Adipocyte (in vitro differentiated cells): Measurements from ENCODE around the gene CERS4.

Experiments used
- DNase-seq: peaks from one replicate; pipeline ENCODE4 v3.0.0-alpha.2; 2015; ENCODE audit warnings: low read depth
- H3K27me3 ChIP-seq: replicated peaks from 2 replicates; pipeline ENCODE4 v1.7.0; 2013; ENCODE audit warnings: mild to moderate bottlenecking, low read length, moderate library complexity; ENCODE audit not compliant: control insufficient read depth, insufficient read depth
- H3K36me3 ChIP-seq: 2 replicates; pipeline ENCODE4 v1.7.0; 2013; ENCODE audit warnings: low read length, mild to moderate bottlenecking, moderate library complexity; ENCODE audit not compliant: control insufficient read depth, insufficient read depth, severe bottlenecking
- H3K4me1 ChIP-seq: 2 replicates; pipeline ENCODE4 v1.7.0; 2013; ENCODE audit warnings: mild to moderate bottlenecking, low read length, moderate library complexity; ENCODE audit not compliant: control insufficient read depth, insufficient read depth
- H3K4me3 ChIP-seq: 2 replicates; pipeline ENCODE4 v1.7.0; 2013; ENCODE audit warnings: mild to moderate bottlenecking, low read length, moderate library complexity
- H3K9ac ChIP-seq: 2 replicates; pipeline ENCODE4 v1.7.0; 2013; ENCODE audit warnings: mild to moderate bottlenecking, low read length, moderate library complexity
- H3K9me3 ChIP-seq: 2 replicates; pipeline ENCODE4 v1.7.0; 2013; ENCODE audit warnings: mild to moderate bottlenecking, low read length, moderate library complexity; ENCODE audit not compliant: control insufficient read depth

Gene CERS4

DNA sequence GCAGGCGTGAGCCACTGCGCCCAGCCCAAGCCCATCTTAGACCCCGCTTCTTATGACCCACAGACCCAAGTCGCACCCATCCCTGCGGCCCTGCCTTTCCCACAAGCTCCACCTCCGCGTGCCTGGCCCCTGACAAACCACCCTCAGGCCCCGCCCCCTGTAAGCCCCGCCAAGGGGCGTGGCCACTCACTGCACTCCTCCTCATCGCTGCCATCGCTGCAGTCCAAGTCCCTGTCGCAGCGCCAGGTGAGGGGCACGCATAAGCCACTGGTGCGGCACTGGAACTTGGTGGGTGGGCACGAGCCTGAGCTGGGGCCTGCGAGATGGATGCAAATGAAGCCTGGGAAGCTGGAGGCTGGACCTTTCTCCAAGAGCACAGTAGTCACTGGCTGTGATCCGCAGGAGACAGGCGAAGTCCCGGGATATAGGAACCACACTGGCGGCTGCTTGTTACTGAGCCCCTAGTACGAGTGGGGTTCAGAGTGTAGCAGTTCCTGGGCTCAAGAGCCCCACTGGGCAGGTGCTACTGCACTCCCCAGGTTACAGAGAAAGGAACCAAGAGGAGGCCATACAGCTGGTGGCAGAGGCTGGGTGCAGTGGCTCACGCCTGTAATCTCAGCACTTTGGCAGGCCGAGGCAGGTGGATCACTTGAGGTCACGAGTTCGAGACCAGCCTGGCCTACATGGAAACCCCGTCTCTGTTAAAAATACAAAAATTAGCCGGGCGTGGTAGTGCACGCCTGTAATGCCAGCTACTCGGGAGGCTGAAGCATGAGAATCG lies 95.9 kb downstream of the CERS4 start:
- no peak for DNase-seq
- Histone ChIP-seq H3K9ac (no peak overlapping the region), H3K27me3 (no peaks in the 10 kb centered on the region), H3K4me1 (peaks cover 20% of the 10 kb centered on the region), H3K9me3 (no peaks in the 10 kb centered on the region), H3K4me3 (no peak overlapping the region), H3K36me3 (peaks cover 9% of the 10 kb centered on the region)

DNA sequence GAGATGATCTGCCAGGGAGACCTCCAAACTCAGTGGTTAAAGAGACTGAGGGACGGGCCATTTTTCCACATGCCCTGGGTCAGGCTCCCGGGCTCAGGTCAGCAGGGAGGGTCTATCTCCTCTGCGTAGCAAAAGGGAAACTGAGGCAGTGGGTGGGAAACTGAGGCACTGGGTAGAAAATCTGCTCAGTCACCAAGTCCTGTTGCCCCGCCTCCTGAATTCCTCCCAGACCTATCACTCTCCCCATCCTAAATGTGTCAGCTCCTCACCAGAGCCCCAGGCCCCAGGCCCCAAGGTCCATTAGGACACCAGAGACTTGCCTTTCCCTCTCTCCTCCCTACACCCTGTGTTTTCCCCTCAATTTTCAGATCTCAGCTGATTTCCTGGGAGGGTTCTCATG lies 96.6 kb downstream of the CERS4 start:
- Histone ChIP-seq H3K4me1 (peaks cover 20% of the 10 kb centered on the region), H3K36me3 (peaks cover 11% of the 10 kb centered on the region), H3K9me3 (no peaks in the 10 kb centered on the region), H3K4me3 (no peak overlapping the region), H3K9ac (no peak overlapping the region), H3K27me3 (no peaks in the 10 kb centered on the region)
- no peak for DNase-seq

DNA sequence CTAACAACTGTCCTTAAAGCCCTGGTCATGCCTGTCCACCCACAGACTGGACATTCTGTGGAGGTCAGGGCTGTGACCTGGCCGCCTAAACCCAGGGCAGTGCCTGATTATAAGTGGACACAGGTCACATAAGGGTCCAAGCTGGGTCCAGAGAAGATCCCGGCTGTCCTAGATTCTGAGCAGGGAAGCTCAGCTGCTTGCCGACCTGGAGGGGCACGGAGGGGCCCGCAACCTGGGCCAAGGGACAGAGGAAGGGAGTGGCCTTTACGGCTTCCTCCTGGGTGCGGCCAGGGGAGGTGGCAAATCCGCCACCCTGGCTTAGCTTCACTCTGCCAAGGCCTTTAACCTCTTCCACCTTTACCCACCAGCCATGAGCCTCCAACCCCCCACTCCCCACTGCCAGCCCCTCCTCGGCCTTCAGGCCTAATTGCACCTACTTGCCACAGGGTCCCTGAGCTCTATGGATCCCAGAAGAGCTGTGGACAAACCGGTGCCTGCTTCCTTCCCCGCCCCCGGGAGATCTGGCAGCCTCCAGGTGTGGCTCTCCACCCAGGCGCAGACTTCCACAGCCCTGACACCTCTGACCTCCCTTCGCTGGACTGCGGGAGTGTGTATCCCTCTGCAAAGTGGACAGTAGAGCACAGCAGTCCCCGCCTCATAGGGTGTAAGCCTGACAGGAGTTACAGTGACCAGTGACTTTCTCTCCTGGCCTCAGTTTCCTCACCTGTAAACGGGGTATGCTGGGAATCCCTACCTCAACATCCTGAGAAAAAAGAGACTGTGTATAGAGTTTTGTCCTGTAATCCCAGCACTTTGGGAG lies 97.3 kb downstream of the CERS4 start:
- Histone ChIP-seq H3K9me3 (no peaks in the 10 kb centered on the region), H3K9ac (no peak overlapping the region), H3K36me3 (peaks cover 17% of the 10 kb centered on the region), H3K4me1 (peaks cover 20% of the 10 kb centered on the region), H3K4me3 (no peak overlapping the region), H3K27me3 (no peaks in the 10 kb centered on the region)
- DNase-seq: no peak

DNA sequence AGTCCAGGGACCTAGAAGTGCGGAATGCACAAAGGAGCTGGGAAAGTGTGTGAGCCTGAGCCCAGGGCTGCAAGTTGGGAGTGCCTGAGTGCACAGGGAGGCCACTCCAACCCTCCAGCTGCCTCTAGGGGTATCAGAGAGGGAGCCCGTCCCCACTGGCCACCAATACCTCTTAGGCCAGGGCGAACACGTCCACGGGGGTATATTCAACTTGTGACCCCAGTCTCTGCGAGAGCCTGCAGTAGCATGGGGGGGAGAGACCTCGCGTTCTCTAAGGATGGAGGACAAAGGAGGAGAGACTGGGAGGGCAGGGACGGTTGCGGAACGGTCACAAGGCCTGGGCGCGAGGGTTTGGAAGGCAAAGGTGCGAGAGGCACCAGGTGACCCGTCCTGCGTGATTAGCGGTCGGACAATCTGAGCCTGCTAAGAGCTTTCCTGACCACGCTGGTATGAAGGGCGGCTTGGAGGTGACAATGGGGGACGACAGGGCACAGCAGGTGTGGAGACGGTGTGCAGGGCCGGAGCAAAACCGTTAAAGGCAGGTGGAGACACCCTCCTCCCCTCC lies 98.3 kb downstream of the CERS4 start:
- Histone ChIP-seq H3K36me3 (peaks cover 27% of the 10 kb centered on the region), H3K4me3 (peak overlapping the region; percentile 80), H3K27me3 (no peaks in the 10 kb centered on the region), H3K9me3 (no peaks in the 10 kb centered on the region), H3K9ac (peak overlapping the region; percentile 59), H3K4me1 (peaks cover 16% of the 10 kb centered on the region)
- no peak for DNase-seq

DNA sequence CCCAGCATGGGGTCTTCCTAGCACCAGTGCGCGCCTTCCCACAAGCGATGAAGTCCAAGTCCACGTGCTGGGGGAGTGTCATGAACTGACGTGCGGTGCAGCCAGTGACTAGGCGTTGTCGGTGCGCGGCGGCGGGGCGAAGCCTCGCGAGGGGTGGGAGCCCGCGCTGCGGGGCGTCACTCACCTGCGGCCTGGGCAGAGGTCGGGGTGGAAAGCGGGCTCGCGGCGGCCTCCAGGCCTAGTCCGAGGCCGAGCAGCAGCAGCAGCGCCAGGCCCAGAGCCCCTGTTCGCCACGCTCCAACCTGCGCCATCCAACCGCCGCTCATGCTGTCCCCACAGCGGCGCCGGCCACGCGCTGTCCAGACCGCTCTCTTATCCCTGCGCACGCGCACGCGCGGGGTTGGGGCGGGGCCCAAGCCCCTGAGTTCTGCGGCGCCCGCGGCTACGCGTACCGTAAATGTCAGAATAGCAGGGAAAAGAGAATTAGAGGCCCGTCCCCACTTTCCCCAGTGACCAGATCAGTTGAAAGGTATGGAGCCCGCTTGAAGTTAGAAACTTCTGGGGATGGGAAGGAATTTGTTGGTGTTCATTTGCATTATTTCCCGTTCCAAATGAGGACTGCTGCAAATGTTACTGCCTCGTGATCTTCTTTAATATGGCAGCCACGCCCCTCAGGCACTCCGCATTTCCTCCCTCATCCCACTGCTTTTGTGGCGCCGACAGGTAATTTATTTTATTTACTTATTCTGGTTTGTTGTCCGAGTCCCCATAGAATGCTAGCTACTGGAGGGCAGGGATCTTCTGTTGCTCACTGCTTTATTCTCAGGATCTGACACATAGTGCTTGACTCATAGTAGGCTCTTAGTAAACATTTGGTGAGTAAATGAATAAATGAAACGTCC lies 99.0 kb downstream of the CERS4 start, which contains the start of gene CD320:
Gene CD320, minus strand, starts transcription at position 394 of the 902 bp plus-strand sequence. Its CDS starts 68 bp downstream, at position 326.
- H3K27me3 ChIP-seq: no peaks in the 10 kb centered on the region
- peak within 1 kb of the TSS; percentile 59 for H3K9ac ChIP-seq
- no peaks in the 10 kb centered on the region for H3K9me3 ChIP-seq
- peaks cover 13% of the 10 kb centered on the region for H3K4me1 ChIP-seq
- peak; percentile 96 for DNase-seq
- peak within 1 kb of the TSS; percentile 80 for H3K4me3 ChIP-seq
- H3K36me3 ChIP-seq: peaks cover 29% of the 10 kb centered on the region

DNA sequence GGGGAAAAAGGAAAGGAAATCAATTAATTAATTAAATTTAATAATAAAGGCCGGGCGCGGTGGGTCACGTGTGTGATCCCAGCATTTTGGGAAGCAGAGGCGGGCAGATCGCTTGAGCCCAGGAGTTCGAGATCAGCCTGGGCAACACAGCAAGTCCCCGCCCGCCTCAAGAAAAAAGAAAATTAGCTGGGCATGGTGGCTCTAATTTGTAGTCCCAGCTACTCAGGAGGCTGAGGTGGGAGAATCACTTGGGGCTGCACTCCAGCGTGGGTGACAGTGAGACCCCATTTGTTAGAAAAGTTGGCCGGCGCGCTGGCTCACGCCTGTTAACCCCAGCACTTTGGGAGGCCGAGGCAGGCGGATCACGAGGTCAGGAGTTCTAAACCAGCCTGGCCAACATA lies 99.7 kb downstream of the CERS4 start:
- H3K4me1 ChIP-seq: peaks cover 13% of the 10 kb centered on the region
- H3K4me3 ChIP-seq: peak overlapping the region; percentile 80
- peaks cover 35% of the 10 kb centered on the region for H3K36me3 ChIP-seq
- no peaks in the 10 kb centered on the region for H3K9me3 ChIP-seq
- peak overlapping the region; percentile 59 for H3K9ac ChIP-seq
- DNase-seq: no peak
- H3K27me3 ChIP-seq: no peaks in the 10 kb centered on the region

DNA sequence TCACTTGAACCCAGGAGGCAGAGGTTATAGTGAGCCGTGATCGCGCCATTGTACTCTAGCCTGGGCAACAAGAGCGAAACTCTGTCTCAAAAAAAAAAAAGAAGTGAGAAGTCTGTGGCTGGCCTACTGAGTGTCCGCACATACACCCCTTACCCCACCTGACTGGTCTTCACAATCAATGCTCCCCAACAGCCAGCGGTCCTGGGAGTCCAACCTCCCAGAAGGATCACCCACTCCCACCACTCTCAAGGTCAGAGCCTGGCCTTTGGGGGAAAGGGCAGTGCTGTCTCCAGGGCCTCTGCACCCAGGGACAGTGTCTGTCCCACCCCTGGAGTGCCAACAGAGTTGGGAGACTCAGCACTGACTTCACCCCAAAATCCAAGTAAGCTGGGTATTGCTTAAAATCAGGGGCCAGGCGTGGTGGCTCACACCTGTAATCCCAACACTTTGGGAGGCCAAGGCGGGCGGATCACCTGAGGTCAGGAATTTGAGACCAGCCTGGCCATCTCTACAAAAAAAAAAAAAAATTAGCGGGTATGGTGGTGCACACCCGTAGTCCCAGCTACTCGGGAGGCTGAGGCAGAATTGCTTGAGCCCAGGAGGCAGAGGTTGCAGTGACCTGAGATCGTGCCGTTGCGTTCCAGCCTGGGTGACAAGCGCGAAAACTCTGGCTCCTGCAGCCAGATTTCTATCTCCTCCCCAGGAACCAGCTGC lies 101.3 kb downstream of the CERS4 start:
- DNase-seq: no peak
- peaks cover 50% of the 10 kb centered on the region for H3K36me3 ChIP-seq

DNA sequence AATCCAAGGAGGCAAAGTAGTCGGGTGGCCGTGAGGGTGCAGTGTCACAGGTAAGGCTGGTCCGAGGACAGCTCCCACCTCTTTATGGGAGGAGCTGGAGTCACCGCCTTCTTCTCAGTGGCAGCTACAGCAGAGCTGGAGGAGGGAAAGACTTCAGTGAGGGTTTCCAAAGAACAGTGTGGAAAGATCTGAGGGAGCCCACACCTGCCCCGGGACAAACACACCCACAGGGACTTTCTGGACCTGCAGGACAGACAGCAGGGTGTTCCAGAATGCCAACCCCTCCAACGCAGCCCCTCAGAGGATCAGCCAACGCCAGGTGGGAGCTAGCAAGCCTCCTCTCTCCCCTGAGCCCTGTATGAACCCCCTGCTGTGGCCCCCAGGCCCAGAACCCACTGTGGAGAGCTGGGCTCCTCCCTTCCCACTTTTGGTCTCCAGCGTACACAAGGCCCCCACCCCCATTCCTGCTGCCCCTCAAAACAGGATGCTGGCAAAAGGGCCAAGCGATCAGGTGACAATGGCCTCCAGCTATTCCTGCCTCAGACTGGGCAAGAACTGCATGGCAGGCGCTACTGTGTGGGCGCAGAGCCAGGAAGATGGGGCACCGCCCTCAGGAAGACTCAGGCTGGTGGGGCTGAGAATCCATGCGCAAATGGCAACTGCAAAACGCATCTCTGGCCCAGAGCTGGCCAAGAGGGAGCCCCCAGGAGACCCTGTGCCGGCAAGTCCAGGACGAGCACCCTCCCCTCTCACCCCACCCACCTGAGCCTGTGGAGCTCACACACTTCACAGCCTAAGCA lies 102.5 kb downstream of the CERS4 start:
- no peak overlapping the region for H3K9ac ChIP-seq
- H3K9me3 ChIP-seq: no peaks in the 10 kb centered on the region
- peaks cover 13% of the 10 kb centered on the region for H3K4me1 ChIP-seq
- H3K27me3 ChIP-seq: no peaks in the 10 kb centered on the region
- no peak for DNase-seq
- H3K36me3 ChIP-seq: peaks cover 58% of the 10 kb centered on the region
- no peak overlapping the region for H3K4me3 ChIP-seq

More for the DNA sequence above, 101.3 kb downstream of the CERS4 start:
- Histone ChIP-seq H3K9ac (no peak overlapping the region), H3K27me3 (no peaks in the 10 kb centered on the region), H3K4me1 (peaks cover 13% of the 10 kb centered on the region), H3K9me3 (no peaks in the 10 kb centered on the region), H3K4me3 (no peak overlapping the region)
